B cell (primary cell): ENCODE results near the gene ANO2.

Experiments used
- CTCF ChIP-seq: fragments of 200-600 bp; IDR thresholded peaks from one replicate; pipeline ENCODE4 v1.8.0; 2022; ENCODE audit warnings: antibody characterized with exemption, mild to moderate bottlenecking
- EZH2 ChIP-seq: IDR thresholded peaks from 2 replicates; pipeline ENCODE4 v1.6.1; 2012; ENCODE audit warnings: borderline replicate concordance, low read depth, mild to moderate bottlenecking, moderate library complexity, low read length; ENCODE audit not compliant: insufficient read depth, poor library complexity, severe bottlenecking

GRCh38 chr12:5909560-5909959 is 35.5 kb downstream of the ANO2 start:
- TF ChIP-seq CTCF (no peak), EZH2 (no peak)
